ENCODE measurements around the gene YAP1.
"Not testable (repeated sequence)": the region's sequence is repeated elsewhere in the genome, so short reads cannot be mapped to it uniquely, and the experiment has no call there.

YAP1 gene

GRCh38 chr11:102244681-102245409 lies 134.6 kb downstream of the YAP1 start:
- no peak for DNase-seq

- no peak for DNase-seq
Measured at GRCh38 chr11:102251423-102251822, 141.2 kb downstream of the YAP1 start.

- DNase-seq: no peak
Measured at GRCh38 chr11:102252339-102252891, 142.2 kb downstream of the YAP1 start.

DNA sequence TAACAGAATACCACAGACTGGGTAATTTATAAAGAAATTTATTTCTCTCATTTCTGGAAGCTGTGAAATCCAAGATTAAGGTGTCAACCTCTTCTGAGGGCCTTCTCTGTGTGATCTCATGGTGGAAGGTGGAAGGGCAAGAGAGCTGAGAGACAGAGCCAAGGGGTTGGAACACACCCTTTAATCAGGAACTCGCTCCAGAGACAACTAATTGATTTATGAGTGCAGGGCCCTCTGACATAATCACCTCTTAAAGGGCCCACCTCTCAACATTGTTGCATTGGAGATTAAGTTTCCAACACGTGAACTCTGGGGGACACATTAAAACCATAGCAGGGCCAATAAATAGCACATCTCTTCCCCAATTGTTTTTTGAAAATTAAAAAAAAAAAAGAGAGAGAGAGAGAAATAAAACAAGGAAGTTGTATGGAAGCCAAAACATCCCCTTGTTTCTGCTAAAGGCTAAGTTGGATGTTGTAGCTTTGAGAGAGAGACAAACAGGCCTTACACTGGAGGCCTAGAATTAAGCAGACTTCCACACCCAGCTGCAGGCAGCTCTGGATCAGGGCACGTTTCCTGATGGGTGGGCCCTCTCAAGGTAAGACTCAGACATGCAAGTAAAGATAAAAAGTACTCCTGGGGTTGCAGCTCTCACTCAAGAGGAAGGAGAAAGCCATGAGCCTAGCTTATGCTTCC lies 142.9 kb downstream of the YAP1 start:
- DNase-seq: no peak

DNA sequence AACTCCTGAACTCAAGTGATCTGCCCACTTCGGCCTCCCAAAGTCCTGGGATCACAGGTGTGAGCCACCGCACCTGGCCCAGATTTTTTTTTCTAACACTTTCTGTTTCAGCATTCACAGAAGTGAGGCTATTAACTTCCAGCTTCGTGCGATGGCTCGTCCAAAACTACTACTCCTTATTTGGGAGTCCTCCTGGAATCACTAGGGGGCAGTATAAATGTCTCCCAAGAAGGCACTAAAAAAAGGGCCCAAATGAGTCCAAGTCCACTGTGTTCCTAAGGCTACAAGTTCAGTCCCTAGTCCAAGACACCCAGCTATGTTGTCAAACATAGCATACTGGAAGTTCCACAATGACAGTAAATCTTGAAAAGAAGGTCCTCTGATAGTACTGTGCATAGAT lies 143.8 kb downstream of the YAP1 start:
- no peak for DNase-seq

- no peak for DNase-seq
Measured at GRCh38 chr11:102256251-102256650, 146.0 kb downstream of the YAP1 start.

GRCh38 chr11:102260241-102260640 lies 150.0 kb downstream of the YAP1 start:
- DNase-seq: no peak

GRCh38 chr11:102263379-102264003 lies 153.2 kb downstream of the YAP1 start:
- no peak for DNase-seq

GRCh38 chr11:102264704-102265103 lies 154.5 kb downstream of the YAP1 start:
- not testable (repeated sequence) for DNase-seq

GRCh38 chr11:102266099-102266498 lies 155.9 kb downstream of the YAP1 start:
- no peak for DNase-seq

GRCh38 chr11:102267609-102268008 lies 157.4 kb downstream of the YAP1 start:
- no peak for DNase-seq

- peak; percentile 62 for DNase-seq
Measured at GRCh38 chr11:102268083-102268984, 158.1 kb downstream of the YAP1 start.

DNA sequence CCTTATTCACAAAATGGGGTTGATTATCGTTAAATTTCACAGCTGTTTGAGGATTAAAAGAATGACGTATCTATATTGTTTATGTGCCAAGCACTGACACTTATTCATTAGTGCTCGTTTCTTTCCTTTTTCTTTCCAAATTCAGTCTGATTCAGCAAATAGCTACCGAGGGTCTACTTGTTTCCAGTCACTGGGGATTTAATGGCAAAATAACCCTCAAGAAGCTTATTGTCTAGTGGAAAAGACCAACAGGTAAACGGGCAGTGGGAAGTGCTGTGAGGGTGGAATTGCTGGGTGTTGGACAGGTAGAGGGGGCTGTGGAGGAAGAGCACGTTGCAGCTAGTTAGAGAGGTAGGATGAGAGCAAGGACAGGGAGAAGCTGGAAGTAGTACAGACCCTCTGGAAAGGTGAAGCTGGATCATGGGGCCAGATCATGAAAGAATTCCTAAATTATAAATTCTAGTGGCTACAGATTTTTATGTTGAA lies 158.8 kb downstream of the YAP1 start:
- no peak for DNase-seq

- no peak for DNase-seq
Measured at GRCh38 chr11:102269927-102270326, 159.7 kb downstream of the YAP1 start.

- no peak for DNase-seq
Measured at GRCh38 chr11:102272047-102272824, 162.0 kb downstream of the YAP1 start.

- no peak for DNase-seq
Measured at GRCh38 chr11:102274628-102275027, 164.4 kb downstream of the YAP1 start.

DNA sequence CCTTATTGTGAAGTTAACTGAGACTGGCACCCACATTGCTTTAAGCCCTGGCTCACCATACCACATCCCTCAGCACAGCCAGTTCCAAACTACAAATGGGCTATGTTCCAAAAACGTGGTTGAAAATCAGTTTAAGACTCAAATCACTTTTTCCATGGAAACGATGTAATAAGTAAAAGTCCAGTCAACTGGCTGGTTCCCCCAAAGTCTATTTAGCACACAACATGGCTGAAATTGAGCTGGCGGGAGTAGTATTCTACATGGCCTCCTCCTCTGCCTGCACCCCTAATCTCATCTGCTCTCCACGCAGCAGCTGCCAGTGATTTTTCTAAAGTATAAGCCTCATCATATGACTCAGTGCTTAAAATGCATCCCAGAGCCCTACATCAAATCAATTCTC lies 166.1 kb downstream of the YAP1 start:
- no peak for DNase-seq

- DNase-seq: no peak
Measured at GRCh38 chr11:102276783-102277182, 166.5 kb downstream of the YAP1 start.

- DNase-seq: no peak
Measured at GRCh38 chr11:102279641-102280170, 169.5 kb downstream of the YAP1 start.

DNA sequence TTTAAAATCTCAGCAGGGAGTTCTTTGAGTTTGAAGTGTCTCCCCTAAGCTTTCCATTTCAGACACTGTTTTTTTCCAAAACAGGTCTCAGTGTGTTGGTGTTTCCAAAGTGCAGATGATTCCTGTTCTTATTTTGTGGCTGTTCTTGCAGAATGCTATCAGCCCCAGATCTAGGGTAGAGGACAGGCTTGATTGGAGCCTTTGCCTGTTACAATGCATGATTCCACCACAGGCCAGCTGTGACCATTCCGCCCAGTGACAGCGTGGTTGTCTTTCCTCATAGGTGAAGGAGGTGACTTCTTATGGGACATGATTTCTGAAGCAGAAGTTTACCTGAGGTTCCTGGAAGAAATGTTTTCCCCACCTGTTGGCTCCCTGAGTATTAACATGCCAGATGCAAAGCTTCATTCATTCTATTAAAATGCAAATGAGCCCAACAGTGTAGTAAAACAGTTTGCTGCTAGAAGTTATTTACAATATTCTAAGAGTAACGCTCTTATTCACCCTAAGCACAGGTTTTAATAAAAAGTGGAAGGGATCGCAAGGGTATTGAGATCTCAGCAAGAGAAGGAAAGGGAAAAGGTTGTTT lies 170.1 kb downstream of the YAP1 start:
- no peak for DNase-seq
